Testis (tissue), 3 donors: Measurements from ENCODE around the gene TK2. TPM values are rescaled to one million over a fixed set of nuclear protein-coding genes. Genes with fewer than 3 reads are reported as not detected.

Experiments used
- DNase-seq: peaks from one replicate; pipeline ENCODE4 v3.0.0-alpha.2; 2019
- H3K27ac ChIP-seq, 2 donors: fragments of 200-600 bp; sonication (generic); one replicate each; pipeline ENCODE4 v1.5.1; 2019
- H3K27me3 ChIP-seq: fragments of 200-600 bp; sonication (generic); one replicate; pipeline ENCODE4 v1.5.1; 2019
- H3K36me3 ChIP-seq: fragments of 200-600 bp; sonication (generic); one replicate; pipeline ENCODE4 v1.5.1; 2017; ENCODE audit warnings: low read depth; ENCODE audit errors: missing control alignments
- H3K4me1 ChIP-seq: fragments of 200-600 bp; sonication (generic); one replicate; pipeline ENCODE4 v1.5.1; 2019
- H3K4me3 ChIP-seq, 2 donors: fragments of 200-600 bp; sonication (generic); one replicate each; pipeline ENCODE4 v1.5.1; 2017 to 2019
- H3K9me3 ChIP-seq: fragments of 200-600 bp; sonication (generic); one replicate; pipeline ENCODE4 v1.5.1; 2017
- CTCF ChIP-seq, 3 experiments: fragments of 450-650 bp in 2 of 3; fragments of 200-600 bp in 1 of 3; sonication (generic) in 1 of 3; IDR thresholded peaks; one replicate each; pipeline ENCODE4 v1.5.1; 2016 to 2019; ENCODE audit warnings: antibody characterized with exemption in 3 of 3, mild to moderate bottlenecking in 2 of 3, moderate library complexity in 1 of 3
- POLR2A ChIP-seq: fragments of 450-650 bp; IDR thresholded peaks from one replicate; pipeline ENCODE4 v1.6.1; 2017; ENCODE audit warnings: antibody characterized with exemption, mild to moderate bottlenecking, moderate library complexity
- WGBS, 2 donors: methylation state at CpG; one replicate each; pipeline ENCODE4 v1.1.5; 2018; 5-methylcytosine and 5-hydroxymethylcytosine counted together
- intact Hi-C: fragments of 100-400 bp; cut with DNase I; formaldehyde crosslinking; loops from one replicate; pipeline ENCODE4 v1.15.1; 2023; ENCODE audit warnings: low total_unique reads
- polyA plus RNA-seq: library from polyadenylated mRNA; stranded (reverse); fragments of 350-450 nt; fragmentation: Illumina TruSeq; extraction: RNeasy Lipid Tissue Mini Kit (QIAGEN cat#74804); gene quantifications from one replicate; pipeline ENCODE4 v1.2.3, GENCODE V29; 2014; ENCODE audit warnings: low read depth, low replicate concordance; ENCODE audit not compliant: insufficient read depth
- total RNA-seq, 2 donors: library from RNA; depleted of rRNA; stranded (reverse); fragments of >200 nt; gene quantifications; one replicate each; pipeline ENCODE4 v1.2.3, GENCODE V29; 2016

Gene TK2
- total and polyA plus RNA-seq, 3 donors from 2014 or later: 51.7 to 73.4 (median 66.8) TPM

DNA sequence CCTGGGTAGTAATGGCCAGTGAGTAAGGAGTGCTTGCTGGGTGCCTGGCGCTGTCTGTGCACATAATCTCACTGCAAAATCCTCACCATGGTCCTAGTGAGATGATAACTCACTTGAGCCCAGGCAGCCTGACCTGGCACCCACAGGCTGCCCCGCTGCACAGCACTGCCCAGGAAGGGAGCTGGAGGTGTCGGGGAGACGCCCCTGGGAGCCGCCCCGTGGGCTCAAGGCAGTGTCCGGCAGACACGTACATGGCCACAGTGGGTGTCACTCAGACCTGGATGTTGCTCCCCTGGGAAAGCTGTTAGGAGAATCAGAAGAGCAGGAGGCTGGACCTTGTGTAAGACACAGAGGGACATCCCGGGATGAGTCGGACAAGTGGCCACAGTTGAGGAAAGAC, 78.7 kb downstream of the TK2 start:
- no peak for TF ChIP-seq POLR2A
- no peak for TF ChIP-seq CTCF (IDR thresholded peaks at IDR 0.05)
- Histone ChIP-seq H3K9me3 (no peaks in the 10 kb centered on the region), H3K27ac (no peak overlapping the region), H3K4me1 (no peaks in the 10 kb centered on the region), H3K27me3 (no peaks in the 10 kb centered on the region), H3K4me3 (no peak overlapping the region), H3K36me3 (no peaks in the 10 kb centered on the region)
- WGBS, 2 donors: 96 to 98% methylated on average over 10 of the region's 10 CpGs
- DNase-seq: no peak
- intact Hi-C loops: loop anchor here (10.0 kb wide), 1 partner anchor 66 kb away; no protein-coding TSS in a partner anchor

DNA sequence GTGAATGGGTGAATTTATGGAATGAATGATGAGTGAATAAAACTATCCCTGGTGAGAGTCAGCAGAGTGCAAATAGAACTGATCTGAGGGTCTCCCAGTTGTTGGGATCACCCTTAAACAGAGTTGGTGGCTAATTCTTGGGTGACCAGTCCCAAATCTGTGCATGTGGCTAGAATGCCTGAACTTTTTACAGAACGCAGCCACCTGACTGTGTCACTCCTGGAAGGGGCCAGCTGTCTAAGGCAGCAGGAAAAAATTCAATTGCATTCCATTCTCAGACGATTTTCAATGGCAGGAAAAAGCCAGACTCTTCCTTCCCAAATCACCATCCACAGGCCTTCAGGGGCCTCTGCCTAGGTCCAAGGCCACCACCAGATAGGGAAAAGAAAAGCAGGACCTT, 79.4 kb downstream of the TK2 start:
- Histone ChIP-seq H3K9me3 (no peaks in the 10 kb centered on the region), H3K4me1 (no peaks in the 10 kb centered on the region), H3K27me3 (no peaks in the 10 kb centered on the region), H3K36me3 (no peaks in the 10 kb centered on the region), H3K4me3 (no peak overlapping the region), H3K27ac (no peak overlapping the region)
- 74 to 83% methylated on average over 2 of the region's 2 CpGs for WGBS, 2 donors
- TF ChIP-seq CTCF (IDR thresholded peaks at IDR 0.05): no peak
- no peak for TF ChIP-seq POLR2A
- intact Hi-C loops: loop anchor here (10.0 kb wide), 1 partner anchor 66 kb away; no protein-coding TSS in a partner anchor
- DNase-seq: no peak

- WGBS, 2 donors: 78 to 96% methylated on average over 6 of the region's 6 CpGs
- Histone ChIP-seq H3K9me3 (no peaks in the 10 kb centered on the region), H3K27me3 (no peaks in the 10 kb centered on the region), H3K4me1 (no peaks in the 10 kb centered on the region), H3K36me3 (no peaks in the 10 kb centered on the region), H3K27ac (no peak overlapping the region), H3K4me3 (no peak overlapping the region)
- no peak for DNase-seq
- intact Hi-C loops: loop anchor here (10.0 kb wide), 1 partner anchor 65 kb away; no protein-coding TSS in a partner anchor
- no peak for TF ChIP-seq CTCF (IDR thresholded peaks at IDR 0.05)
- TF ChIP-seq POLR2A: no peak
Measured at GRCh38 chr16:66469947-66470546, 79.9 kb downstream of the TK2 start.

- 87 to 97% methylated on average over 13 to 26 of the region's 26 CpGs for WGBS, 2 donors
- TF ChIP-seq CTCF (IDR thresholded peaks at IDR 0.05): no peak
- TF ChIP-seq POLR2A: no peak
- intact Hi-C loops: no loop called here
- no peak for DNase-seq
- Histone ChIP-seq H3K27ac (no peak overlapping the region), H3K36me3 (no peaks in the 10 kb centered on the region), H3K27me3 (no peaks in the 10 kb centered on the region), H3K4me1 (no peaks in the 10 kb centered on the region), H3K4me3 (no peak overlapping the region), H3K9me3 (no peaks in the 10 kb centered on the region)
Measured at GRCh38 chr16:66469291-66469946, 80.5 kb downstream of the TK2 start.
